GM23338 (cell line): Measurements from ENCODE around the gene RPS14. TPM values are rescaled to one million over a fixed set of nuclear protein-coding genes. Genes with fewer than 3 reads are reported as not detected.

Source experiments
- ATAC-seq: fragments of 200-7000 bp; cut with Tn5 transposase; 3 replicates; pipeline ENCODE4 v1.9.1; 2020
- DNase-seq: peaks from one replicate; pipeline ENCODE4 v3.0.0-alpha.2; 2015; ENCODE audit warnings: low spot score
- H2AFZ ChIP-seq: fragments of 200-600 bp; sonication (generic); 2 replicates; pipeline ENCODE4 v1.8.0; 2016; ENCODE audit warnings: antibody characterized with exemption, mild to moderate bottlenecking, moderate library complexity
- H3F3A ChIP-seq: fragments of 200-600 bp; sonication (generic); replicated peaks from 2 replicates; pipeline ENCODE4 v1.8.0; 2017; ENCODE audit warnings: antibody characterized with exemption, mixed run types, low read depth
- H3K27ac ChIP-seq: fragments of 200-600 bp; sonication (generic); 2 replicates; pipeline ENCODE4 v1.6.1; 2016; ENCODE audit warnings: low read depth
- H3K27me3 ChIP-seq: fragments of 200-600 bp; sonication (generic); 2 replicates; pipeline ENCODE4 v1.8.0; 2016; ENCODE audit warnings: mild to moderate bottlenecking, mixed run types, moderate library complexity; ENCODE audit not compliant: insufficient read depth
- H3K36me3 ChIP-seq: fragments of 200-600 bp; sonication (generic); 2 replicates; pipeline ENCODE4 v1.8.0; 2016; ENCODE audit warnings: mild to moderate bottlenecking; ENCODE audit not compliant: insufficient read depth
- H3K4me1 ChIP-seq: fragments of 200-600 bp; sonication (generic); 2 replicates; pipeline ENCODE4 v1.8.0; 2016; ENCODE audit warnings: mild to moderate bottlenecking, moderate library complexity; ENCODE audit not compliant: insufficient read depth
- H3K4me2 ChIP-seq: fragments of 200-600 bp; sonication (generic); 2 replicates; pipeline ENCODE4 v1.7.1; 2017; ENCODE audit warnings: mixed run types
- H3K4me3 ChIP-seq: fragments of 200-600 bp; sonication (generic); 2 replicates; pipeline ENCODE4 v1.6.1; 2016; ENCODE audit warnings: mixed run types
- H3K79me2 ChIP-seq: fragments of 200-600 bp; sonication (generic); replicated peaks from 2 replicates; pipeline ENCODE4 v1.8.0; 2017; ENCODE audit warnings: mild to moderate bottlenecking; ENCODE audit not compliant: insufficient read depth
- H3K9me2 ChIP-seq: fragments of 200-600 bp; sonication (generic); 2 replicates; pipeline ENCODE4 v1.8.0; 2017; ENCODE audit not compliant: insufficient read depth
- H4K20me1 ChIP-seq: fragments of 200-600 bp; sonication (generic); replicated peaks from 2 replicates; pipeline ENCODE4 v1.8.0; 2017; ENCODE audit warnings: mild to moderate bottlenecking; ENCODE audit not compliant: insufficient read depth
- H3K27ac Mint-ChIP-seq: 2 replicates; pipeline ENCODE4 v1.8.0; 2020; ENCODE audit warnings: inconsistent platforms, mild to moderate bottlenecking, moderate library complexity, mixed read lengths
- H3K27me3 Mint-ChIP-seq: 3 replicates; pipeline ENCODE4 v1.8.0; 2022; ENCODE audit warnings: low read depth, mild to moderate bottlenecking, moderate library complexity, mixed read lengths, inconsistent platforms; ENCODE audit not compliant: insufficient read depth, poor library complexity
- H3K36me3 Mint-ChIP-seq: 3 replicates; pipeline ENCODE4 v1.8.0; 2021; ENCODE audit warnings: low read depth, mild to moderate bottlenecking, inconsistent platforms, moderate library complexity, mixed read lengths
- H3K4me1 Mint-ChIP-seq: 3 replicates; pipeline ENCODE4 v1.8.0; 2020; ENCODE audit warnings: mild to moderate bottlenecking, inconsistent platforms, mixed read lengths
- H3K4me3 Mint-ChIP-seq: 3 replicates; pipeline ENCODE4 v1.8.0; 2021; ENCODE audit warnings: moderate library complexity, mild to moderate bottlenecking, inconsistent platforms, mixed read lengths
- H3K9me3 Mint-ChIP-seq: 3 replicates; pipeline ENCODE4 v1.8.0; 2020; ENCODE audit warnings: moderate library complexity, mild to moderate bottlenecking, inconsistent platforms, mixed read lengths
- JUNB ChIP-seq: IDR thresholded peaks from one replicate; pipeline ENCODE4 v1.6.1; 2016; ENCODE audit warnings: antibody characterized with exemption; ENCODE audit not compliant: unreplicated experiment
- STAT1 ChIP-seq: IDR thresholded peaks from one replicate; pipeline ENCODE4 v1.6.1; 2016; ENCODE audit warnings: antibody characterized with exemption; ENCODE audit not compliant: unreplicated experiment
- polyA plus RNA-seq: library from polyadenylated mRNA; unstranded; fragments of >200 nt; fragmentation: Nextera tagmentation; extraction: Ambion mirVana; gene quantifications from 2 replicates; pipeline ENCODE4 v1.2.1, GENCODE V29; 2016
- total RNA-seq: library from RNA; depleted of rRNA; stranded (reverse); fragments of >200 nt; shearing (Covaris generic); gene quantifications from 2 replicates; pipeline ENCODE4 v1.2.3, GENCODE V29; 2014
- TF ChIP-seq, protein P1 (sequence below): fragments of 250-450 bp; sonication (Bioruptor Pico); IDR thresholded peaks from 2 replicates; pipeline ENCODE4 v1.5.0; 2020; ENCODE audit warnings: mild to moderate bottlenecking, moderate library complexity
- TF ChIP-seq, protein P2 (sequence below): IDR thresholded peaks from 2 replicates; pipeline ENCODE4 v1.6.1; 2016; ENCODE audit warnings: antibody characterized with exemption

RPS14 gene
- total and polyA plus RNA-seq, 2 experiments from 2014 or later: 1,443 to 2,790 TPM

DNA sequence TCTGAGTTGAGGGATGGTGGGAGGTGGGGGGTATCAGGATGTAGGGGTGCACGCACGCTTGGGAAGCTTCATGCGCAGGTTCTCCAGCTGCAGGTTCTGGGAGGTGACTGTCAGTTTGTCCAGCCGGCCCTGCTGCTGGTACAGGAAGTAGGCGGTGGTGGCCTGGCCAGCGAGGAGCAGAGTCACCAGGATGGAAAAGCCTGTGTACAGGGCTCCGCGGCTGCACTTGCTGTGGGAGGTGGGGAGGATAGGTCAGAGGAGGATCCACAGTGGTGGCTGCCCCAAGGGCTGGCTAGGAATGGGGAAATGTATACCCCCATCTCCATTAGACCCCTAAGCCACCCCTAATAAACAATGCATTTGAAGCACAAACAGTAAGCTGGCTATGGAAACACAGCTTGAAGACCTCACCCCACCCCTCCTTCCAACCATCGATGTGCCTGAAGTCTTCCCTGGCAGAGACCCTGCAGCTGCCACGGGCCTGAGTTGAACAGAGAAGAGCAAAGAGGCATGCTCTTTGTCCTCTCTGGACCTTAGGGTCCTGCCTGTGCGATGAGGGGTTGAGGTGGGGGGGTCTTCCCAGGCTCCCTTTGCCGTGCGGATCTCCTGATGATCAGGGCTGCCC, 42.3 kb downstream of the RPS14 start:
- peaks cover 4% of the 10 kb centered on the region; the same call in 2 of the 3 replicates for H3K36me3 Mint-ChIP-seq
- H3K4me3 Mint-ChIP-seq: no peak overlapping the region
- H3K4me1 ChIP-seq: peaks cover 23% of the 10 kb centered on the region; the same call in 1 of the 2 replicates
- no peaks in the 10 kb centered on the region; the same call in 1 of the 2 replicates for H4K20me1 ChIP-seq
- H2AFZ ChIP-seq: no peak overlapping the region
- H3K27ac ChIP-seq: no peak overlapping the region
- H3K27me3 Mint-ChIP-seq: peaks cover 13% of the 10 kb centered on the region
- H3K9me3 Mint-ChIP-seq: no peaks in the 10 kb centered on the region; the same call in 2 of the 3 replicates
- TF ChIP-seq, protein P1, sequence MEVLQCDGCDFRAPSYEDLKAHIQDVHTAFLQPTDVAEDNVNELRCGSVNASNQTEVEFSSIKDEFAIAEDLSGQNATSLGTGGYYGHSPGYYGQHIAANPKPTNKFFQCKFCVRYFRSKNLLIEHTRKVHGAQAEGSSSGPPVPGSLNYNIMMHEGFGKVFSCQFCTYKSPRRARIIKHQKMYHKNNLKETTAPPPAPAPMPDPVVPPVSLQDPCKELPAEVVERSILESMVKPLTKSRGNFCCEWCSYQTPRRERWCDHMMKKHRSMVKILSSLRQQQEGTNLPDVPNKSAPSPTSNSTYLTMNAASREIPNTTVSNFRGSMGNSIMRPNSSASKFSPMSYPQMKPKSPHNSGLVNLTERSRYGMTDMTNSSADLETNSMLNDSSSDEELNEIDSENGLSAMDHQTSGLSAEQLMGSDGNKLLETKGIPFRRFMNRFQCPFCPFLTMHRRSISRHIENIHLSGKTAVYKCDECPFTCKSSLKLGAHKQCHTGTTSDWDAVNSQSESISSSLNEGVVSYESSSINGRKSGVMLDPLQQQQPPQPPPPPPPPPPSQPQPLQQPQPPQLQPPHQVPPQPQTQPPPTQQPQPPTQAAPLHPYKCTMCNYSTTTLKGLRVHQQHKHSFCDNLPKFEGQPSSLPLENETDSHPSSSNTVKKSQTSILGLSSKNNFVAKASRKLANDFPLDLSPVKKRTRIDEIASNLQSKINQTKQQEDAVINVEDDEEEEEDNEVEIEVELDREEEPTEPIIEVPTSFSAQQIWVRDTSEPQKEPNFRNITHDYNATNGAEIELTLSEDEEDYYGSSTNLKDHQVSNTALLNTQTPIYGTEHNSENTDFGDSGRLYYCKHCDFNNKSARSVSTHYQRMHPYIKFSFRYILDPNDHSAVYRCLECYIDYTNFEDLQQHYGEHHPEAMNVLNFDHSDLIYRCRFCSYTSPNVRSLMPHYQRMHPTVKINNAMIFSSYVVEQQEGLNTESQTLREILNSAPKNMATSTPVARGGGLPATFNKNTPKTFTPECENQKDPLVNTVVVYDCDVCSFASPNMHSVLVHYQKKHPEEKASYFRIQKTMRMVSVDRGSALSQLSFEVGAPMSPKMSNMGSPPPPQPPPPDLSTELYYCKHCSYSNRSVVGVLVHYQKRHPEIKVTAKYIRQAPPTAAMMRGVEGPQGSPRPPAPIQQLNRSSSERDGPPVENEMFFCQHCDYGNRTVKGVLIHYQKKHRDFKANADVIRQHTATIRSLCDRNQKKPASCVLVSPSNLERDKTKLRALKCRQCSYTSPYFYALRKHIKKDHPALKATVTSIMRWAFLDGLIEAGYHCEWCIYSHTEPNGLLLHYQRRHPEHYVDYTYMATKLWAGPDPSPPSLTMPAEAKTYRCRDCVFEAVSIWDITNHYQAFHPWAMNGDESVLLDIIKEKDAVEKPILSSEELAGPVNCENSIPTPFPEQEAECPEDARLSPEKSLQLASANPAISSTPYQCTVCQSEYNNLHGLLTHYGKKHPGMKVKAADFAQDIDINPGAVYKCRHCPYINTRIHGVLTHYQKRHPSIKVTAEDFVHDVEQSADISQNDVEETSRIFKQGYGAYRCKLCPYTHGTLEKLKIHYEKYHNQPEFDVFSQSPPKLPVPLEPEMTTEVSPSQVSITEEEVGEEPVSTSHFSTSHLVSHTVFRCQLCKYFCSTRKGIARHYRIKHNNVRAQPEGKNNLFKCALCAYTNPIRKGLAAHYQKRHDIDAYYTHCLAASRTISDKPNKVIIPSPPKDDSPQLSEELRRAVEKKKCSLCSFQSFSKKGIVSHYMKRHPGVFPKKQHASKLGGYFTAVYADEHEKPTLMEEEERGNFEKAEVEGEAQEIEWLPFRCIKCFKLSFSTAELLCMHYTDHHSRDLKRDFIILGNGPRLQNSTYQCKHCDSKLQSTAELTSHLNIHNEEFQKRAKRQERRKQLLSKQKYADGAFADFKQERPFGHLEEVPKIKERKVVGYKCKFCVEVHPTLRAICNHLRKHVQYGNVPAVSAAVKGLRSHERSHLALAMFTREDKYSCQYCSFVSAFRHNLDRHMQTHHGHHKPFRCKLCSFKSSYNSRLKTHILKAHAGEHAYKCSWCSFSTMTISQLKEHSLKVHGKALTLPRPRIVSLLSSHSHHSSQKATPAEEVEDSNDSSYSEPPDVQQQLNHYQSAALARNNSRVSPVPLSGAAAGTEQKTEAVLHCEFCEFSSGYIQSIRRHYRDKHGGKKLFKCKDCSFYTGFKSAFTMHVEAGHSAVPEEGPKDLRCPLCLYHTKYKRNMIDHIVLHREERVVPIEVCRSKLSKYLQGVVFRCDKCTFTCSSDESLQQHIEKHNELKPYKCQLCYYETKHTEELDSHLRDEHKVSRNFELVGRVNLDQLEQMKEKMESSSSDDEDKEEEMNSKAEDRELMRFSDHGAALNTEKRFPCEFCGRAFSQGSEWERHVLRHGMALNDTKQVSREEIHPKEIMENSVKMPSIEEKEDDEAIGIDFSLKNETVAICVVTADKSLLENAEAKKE (CRISPR knock-in tag): no peak
- TF ChIP-seq JUNB (no peak), STAT1 (no peak)
- TF ChIP-seq, protein P2, sequence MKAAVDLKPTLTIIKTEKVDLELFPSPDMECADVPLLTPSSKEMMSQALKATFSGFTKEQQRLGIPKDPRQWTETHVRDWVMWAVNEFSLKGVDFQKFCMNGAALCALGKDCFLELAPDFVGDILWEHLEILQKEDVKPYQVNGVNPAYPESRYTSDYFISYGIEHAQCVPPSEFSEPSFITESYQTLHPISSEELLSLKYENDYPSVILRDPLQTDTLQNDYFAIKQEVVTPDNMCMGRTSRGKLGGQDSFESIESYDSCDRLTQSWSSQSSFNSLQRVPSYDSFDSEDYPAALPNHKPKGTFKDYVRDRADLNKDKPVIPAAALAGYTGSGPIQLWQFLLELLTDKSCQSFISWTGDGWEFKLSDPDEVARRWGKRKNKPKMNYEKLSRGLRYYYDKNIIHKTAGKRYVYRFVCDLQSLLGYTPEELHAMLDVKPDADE: no peak
- H3K27me3 ChIP-seq: no peaks in the 10 kb centered on the region
- ATAC-seq (no peak), DNase-seq (no peak)
- H3K4me1 Mint-ChIP-seq: peaks cover 27% of the 10 kb centered on the region
- no peak overlapping the region for H3K4me2 ChIP-seq
- no peak overlapping the region for H3K4me3 ChIP-seq
- no peaks in the 10 kb centered on the region; the same call in 1 of the 2 replicates for H3K36me3 ChIP-seq
- no peaks in the 10 kb centered on the region for H3K79me2 ChIP-seq
- peaks cover 4% of the 10 kb centered on the region; the same call in 1 of the 2 replicates for H3F3A ChIP-seq
- H3K9me2 ChIP-seq: no peaks in the 10 kb centered on the region
- H3K27ac Mint-ChIP-seq: no peak overlapping the region
